BE2C (cell line): ENCODE results near the gene SBF2.

Experiments
- DNase-seq: peaks from one replicate; pipeline ENCODE4 v3.0.0-alpha.2; 2020
- H3K27me3 ChIP-seq: fragments of 250-450 bp; sonication (Bioruptor Pico); 2 replicates; pipeline ENCODE4 v1.5.1; 2020; ENCODE audit warnings: mild to moderate bottlenecking
- H3K36me3 ChIP-seq: fragments of 250-450 bp; sonication (Bioruptor Pico); 2 replicates; pipeline ENCODE4 v1.5.1; 2020; ENCODE audit warnings: mild to moderate bottlenecking
- H3K4me1 ChIP-seq: fragments of 250-450 bp; sonication (Bioruptor Pico); 2 replicates; pipeline ENCODE4 v1.5.1; 2020
- H3K4me3 ChIP-seq: 2 replicates; pipeline ENCODE4 v1.5.1; 2011; ENCODE audit warnings: low read depth, low read length
- H3K9me3 ChIP-seq: fragments of 250-450 bp; sonication (Bioruptor Pico); 2 replicates; pipeline ENCODE4 v1.5.1; 2020
- TF ChIP-seq, protein P1 (sequence below): IDR thresholded peaks from 2 replicates; pipeline ENCODE4 v1.5.1; 2012; ENCODE audit warnings: mild to moderate bottlenecking, low read depth, low read length

The SBF2 gene

GRCh38 chr11:10307022-10307399, 13.0 kb upstream of the SBF2 start:
- TF ChIP-seq, protein P1, sequence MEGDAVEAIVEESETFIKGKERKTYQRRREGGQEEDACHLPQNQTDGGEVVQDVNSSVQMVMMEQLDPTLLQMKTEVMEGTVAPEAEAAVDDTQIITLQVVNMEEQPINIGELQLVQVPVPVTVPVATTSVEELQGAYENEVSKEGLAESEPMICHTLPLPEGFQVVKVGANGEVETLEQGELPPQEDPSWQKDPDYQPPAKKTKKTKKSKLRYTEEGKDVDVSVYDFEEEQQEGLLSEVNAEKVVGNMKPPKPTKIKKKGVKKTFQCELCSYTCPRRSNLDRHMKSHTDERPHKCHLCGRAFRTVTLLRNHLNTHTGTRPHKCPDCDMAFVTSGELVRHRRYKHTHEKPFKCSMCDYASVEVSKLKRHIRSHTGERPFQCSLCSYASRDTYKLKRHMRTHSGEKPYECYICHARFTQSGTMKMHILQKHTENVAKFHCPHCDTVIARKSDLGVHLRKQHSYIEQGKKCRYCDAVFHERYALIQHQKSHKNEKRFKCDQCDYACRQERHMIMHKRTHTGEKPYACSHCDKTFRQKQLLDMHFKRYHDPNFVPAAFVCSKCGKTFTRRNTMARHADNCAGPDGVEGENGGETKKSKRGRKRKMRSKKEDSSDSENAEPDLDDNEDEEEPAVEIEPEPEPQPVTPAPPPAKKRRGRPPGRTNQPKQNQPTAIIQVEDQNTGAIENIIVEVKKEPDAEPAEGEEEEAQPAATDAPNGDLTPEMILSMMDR, result no peak
- Histone ChIP-seq H3K4me1 (no peaks in the 10 kb centered on the region), H3K4me3 (peak overlapping the region; percentile 74), H3K27me3 (no peaks in the 10 kb centered on the region; the same call in 1 of the 2 replicates), H3K9me3 (no peaks in the 10 kb centered on the region), H3K36me3 (no peaks in the 10 kb centered on the region)
- no peak for DNase-seq

DNA sequence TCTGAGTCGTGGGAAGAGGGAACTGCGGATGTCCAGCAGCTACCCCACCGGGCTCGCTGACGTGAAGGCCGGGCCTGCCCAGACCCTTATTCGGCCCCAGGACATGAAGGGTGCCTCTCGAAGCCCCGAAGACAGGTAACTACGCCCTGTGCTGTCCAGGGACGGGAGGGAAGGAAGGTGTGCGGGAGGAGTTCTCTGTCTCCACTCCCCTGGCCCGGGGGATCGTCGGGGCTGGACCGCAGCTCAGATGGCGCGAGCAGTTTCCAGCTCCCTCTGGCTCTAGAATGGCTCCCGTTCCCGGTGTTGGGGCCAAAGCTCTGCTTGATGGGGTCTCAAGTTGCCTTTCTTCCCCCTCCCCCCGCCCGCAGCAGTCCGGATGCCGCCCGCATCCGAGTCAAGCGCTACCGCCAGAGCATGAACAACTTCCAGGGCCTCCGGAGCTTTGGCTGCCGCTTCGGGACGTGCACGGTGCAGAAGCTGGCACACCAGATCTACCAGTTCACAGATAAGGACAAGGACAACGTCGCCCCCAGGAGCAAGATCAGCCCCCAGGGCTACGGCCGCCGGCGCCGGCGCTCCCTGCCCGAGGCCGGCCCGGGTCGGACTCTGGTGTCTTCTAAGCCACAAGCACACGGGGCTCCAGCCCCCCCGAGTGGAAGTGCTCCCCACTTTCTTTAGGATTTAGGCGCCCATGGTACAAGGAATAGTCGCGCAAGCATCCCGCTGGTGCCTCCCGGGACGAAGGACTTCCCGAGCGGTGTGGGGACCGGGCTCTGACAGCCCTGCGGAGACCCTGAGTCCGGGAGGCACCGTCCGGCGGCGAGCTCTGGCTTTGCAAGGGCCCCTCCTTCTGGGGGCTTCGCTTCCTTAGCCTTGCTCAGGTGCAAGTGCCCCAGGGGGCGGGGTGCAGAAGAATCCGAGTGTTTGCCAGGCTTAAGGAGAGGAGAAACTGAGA, 12.2 kb upstream of the SBF2 start:
- H3K27me3 ChIP-seq, result no peaks in the 10 kb centered on the region; the same call in 1 of the 2 replicates
- no peaks in the 10 kb centered on the region for H3K9me3 ChIP-seq
- no peaks in the 10 kb centered on the region for H3K4me1 ChIP-seq
- DNase-seq, result peak; percentile 39
- TF ChIP-seq, protein P1, result no peak
- H3K36me3 ChIP-seq, result no peaks in the 10 kb centered on the region
- peak overlapping the region; percentile 74 for H3K4me3 ChIP-seq

- DNase-seq, result peak; percentile 51
- TF ChIP-seq, protein P1, result no peak
- H3K4me1 ChIP-seq, result no peaks in the 10 kb centered on the region
- no peaks in the 10 kb centered on the region for H3K9me3 ChIP-seq
- H3K27me3 ChIP-seq, result no peaks in the 10 kb centered on the region; the same call in 1 of the 2 replicates
- H3K36me3 ChIP-seq, result no peaks in the 10 kb centered on the region
- peak overlapping the region; percentile 74 for H3K4me3 ChIP-seq
These were observed 11.4 kb upstream of the SBF2 start for GRCh38 chr11:10305262-10305963.

- no peaks in the 10 kb centered on the region for H3K4me1 ChIP-seq
- TF ChIP-seq, protein P1, result peak; percentile 45
- DNase-seq, result peak; percentile 74
These were observed 10.7 kb upstream of the SBF2 start, which contains the start of gene ADM for GRCh38 chr11:10304495-10305261. Gene ADM, plus strand, starts transcription at chr11:10305073. Its CDS starts 628 bp downstream, at chr11:10305701.

DNA sequence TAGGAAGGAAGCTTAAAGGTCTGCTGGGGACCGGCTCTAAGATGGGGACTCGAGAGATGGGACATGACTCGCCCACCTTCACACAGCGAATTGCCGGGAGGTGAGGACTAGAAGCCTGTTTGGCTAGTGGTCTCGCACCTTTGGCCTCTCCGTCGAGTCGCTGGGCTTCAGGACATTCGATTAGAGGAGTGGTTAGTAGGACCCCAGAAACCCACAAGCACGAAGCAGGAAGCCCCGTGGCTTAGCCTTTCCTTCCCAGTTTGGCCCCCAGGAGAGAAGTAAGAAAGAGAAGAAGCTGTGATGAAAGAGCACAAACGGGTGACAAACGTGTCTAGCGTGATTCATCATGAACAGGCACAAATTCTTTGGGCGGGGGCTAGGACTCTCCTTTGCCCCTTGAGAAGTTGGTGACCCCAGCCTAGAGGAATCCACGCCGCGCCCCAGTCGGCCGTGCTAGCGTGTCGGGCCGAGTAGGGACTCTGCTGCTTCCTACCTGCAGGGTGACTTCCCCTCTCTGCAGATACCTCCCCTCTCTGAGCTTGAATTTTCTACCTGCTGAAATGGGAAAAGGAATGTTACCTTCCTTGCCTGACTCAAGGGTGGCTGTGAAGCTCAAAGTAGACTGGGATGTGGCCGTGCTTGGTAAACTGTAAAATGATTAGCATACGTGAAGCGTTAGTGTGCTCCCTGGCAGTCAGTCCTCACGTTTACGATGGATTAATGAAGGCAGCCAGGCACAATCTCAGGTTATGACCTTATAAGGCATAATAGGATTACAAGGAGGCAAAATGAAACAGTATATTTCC, 9.7 kb upstream of the SBF2 start:
- DNase-seq, result no peak
- no peaks in the 10 kb centered on the region; the same call in 1 of the 2 replicates for H3K27me3 ChIP-seq
- no peaks in the 10 kb centered on the region for H3K9me3 ChIP-seq
- TF ChIP-seq, protein P1, result no peak
- H3K4me1 ChIP-seq, result no peaks in the 10 kb centered on the region
- peak overlapping the region; percentile 74 for H3K4me3 ChIP-seq
- H3K36me3 ChIP-seq, result no peaks in the 10 kb centered on the region

More at GRCh38 chr11:10304495-10305261, 10.7 kb upstream of the SBF2 start, which contains the start of gene ADM:
- peak within 1 kb of the TSS; percentile 74 for H3K4me3 ChIP-seq
- no peaks in the 10 kb centered on the region for H3K36me3 ChIP-seq
- no peaks in the 10 kb centered on the region for H3K9me3 ChIP-seq
- H3K27me3 ChIP-seq, result no peaks in the 10 kb centered on the region; the same call in 1 of the 2 replicates
